GM19372 (cell line): ENCODE results near the gene INPP5F.
"Not testable (repeated sequence)": the region's sequence is repeated elsewhere in the genome, so short reads cannot be mapped to it uniquely, and the experiment has no call there.

Experiments used
- ATAC-seq: cut with Tn5 transposase; IDR thresholded peaks from one replicate; pipeline ENCODE4 v1.9.1; 2021; ENCODE audit warnings: mild to moderate bottlenecking, low read depth, moderate library complexity; ENCODE audit not compliant: unreplicated experiment

INPP5F gene

GRCh38 chr10:119703903-119704508, 21.8 kb upstream of the INPP5F start:
- ATAC-seq: peak; percentile 1

- peak; percentile 46 for ATAC-seq
Observed at GRCh38 chr10:119705434-119705831, 20.4 kb upstream of the INPP5F start.

GRCh38 chr10:119706521-119707278, 19.1 kb upstream of the INPP5F start:
- ATAC-seq: no peak

DNA sequence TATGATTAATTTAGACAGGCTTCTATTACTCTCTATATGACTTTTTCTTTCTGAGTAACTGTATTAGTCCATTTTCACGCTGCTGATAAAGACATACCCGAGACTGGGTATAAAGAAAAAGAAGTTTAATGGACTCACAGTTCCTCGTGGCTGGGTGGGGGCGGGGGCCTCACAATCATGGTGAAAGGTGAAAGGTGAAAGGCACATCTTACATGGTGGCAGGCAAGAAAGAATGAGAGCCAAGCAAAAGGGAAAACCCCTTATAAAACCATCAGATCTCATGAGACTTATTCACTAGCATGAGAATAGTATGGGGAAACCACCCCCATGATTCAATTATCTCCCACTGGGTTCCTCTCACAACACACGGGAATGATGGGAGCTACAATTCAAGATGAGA, 18.5 kb upstream of the INPP5F start:
- not testable (repeated sequence) for ATAC-seq

GRCh38 chr10:119710935-119711334, 14.9 kb upstream of the INPP5F start:
- ATAC-seq: not testable (repeated sequence)

- no peak for ATAC-seq
Observed at GRCh38 chr10:119713744-119714483, 11.9 kb upstream of the INPP5F start.

- no peak for ATAC-seq
Observed at GRCh38 chr10:119714484-119714816, 11.4 kb upstream of the INPP5F start.

DNA sequence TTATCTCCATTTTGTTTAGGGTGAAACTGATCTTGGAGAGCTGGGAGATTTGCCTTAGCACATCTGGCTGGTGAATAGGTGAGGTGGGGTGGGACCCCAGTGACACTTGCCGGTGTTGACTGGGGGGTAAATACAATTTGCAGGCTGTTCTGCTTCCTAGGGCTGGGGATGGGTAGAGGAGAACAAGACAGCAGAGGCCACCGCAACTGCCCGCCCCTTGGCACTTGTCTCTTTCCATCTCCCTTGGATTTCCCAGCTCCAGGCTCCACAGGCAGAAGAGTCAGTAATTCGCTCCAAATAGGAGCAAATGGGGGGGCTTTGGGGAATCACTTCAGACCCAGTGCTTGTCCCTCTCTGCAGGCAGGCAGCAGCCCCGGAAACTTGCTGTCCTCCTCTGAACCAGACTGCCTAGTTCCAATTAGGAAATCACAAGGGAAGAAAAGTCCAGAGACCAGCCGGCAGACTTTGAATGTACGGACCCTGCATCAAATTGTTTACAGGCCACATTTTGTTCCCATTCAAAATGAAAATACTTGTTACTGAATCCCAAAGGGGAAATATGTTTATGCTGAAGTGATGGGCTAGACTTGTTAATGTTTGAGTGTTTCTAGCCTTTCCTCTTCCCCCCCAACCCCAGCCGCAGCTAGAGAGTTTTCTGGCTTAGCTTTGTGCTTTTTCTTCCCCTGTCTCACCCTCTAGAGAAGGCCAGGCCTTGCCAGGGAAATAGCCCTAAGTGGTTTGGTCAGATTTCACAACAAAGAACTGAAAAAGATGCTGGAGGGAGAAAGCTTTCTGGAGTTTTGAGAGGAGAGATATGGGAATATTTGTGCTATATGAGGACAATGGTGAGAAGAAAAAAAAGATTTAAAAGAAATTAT, 10.0 kb upstream of the INPP5F start:
- ATAC-seq: no peak

- ATAC-seq: no peak
Observed at GRCh38 chr10:119723161-119723560, 2.7 kb upstream of the INPP5F start.

GRCh38 chr10:119723624-119724023, 2.2 kb upstream of the INPP5F start:
- no peak for ATAC-seq

DNA sequence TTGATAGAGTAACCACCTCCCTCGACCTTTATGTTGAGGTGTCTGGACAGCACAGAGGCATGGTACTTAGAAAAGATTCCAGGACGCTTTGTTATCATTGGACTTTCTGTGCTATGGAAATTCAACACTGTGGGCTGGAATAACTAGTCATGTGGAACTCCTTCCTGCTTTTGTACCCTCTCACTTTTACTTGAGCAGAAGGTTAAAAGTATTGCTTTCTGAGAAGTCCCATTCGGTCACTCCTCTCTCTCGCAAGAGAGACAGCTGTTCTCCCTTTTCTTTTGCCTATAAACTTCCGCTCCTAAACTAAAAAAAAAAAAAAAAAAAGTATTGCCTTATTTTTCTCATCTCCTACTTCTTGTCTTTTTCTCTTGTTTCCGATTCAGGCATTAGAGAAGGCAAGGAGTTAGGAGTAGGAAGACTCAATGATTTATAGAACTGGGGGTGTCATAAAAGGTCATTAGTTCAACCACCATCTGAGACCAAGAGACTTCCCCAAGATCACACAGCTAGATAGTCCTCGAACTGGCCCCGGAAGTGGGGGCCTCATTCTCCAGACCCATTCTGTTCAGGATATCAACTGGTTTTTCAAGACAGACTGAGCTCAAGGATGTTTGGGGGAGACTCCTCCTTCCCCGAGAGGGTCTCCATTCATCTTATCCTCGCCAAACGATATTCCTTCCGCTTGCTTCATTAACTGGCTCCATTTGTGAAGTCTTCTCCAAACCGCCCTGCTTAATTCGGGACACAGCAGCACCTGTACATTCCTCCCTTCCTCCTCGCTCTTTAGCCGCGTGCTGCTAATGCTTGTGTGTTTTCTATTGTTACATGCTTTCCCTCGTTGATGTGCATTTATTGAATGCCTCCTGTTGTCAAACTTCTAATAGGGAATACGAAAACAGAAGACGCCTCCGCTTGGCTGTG, 995 bp upstream of the INPP5F start:
- peak; percentile 1 for ATAC-seq

- no peak for ATAC-seq
Observed at GRCh38 chr10:119725517-119725827, 378 bp upstream of the INPP5F start.

- ATAC-seq: no peak
Observed at GRCh38 chr10:119726676-119727261, 919 bp downstream of the INPP5F start.

- ATAC-seq: no peak
Observed at GRCh38 chr10:119728172-119728800, 2.4 kb downstream of the INPP5F start.

DNA sequence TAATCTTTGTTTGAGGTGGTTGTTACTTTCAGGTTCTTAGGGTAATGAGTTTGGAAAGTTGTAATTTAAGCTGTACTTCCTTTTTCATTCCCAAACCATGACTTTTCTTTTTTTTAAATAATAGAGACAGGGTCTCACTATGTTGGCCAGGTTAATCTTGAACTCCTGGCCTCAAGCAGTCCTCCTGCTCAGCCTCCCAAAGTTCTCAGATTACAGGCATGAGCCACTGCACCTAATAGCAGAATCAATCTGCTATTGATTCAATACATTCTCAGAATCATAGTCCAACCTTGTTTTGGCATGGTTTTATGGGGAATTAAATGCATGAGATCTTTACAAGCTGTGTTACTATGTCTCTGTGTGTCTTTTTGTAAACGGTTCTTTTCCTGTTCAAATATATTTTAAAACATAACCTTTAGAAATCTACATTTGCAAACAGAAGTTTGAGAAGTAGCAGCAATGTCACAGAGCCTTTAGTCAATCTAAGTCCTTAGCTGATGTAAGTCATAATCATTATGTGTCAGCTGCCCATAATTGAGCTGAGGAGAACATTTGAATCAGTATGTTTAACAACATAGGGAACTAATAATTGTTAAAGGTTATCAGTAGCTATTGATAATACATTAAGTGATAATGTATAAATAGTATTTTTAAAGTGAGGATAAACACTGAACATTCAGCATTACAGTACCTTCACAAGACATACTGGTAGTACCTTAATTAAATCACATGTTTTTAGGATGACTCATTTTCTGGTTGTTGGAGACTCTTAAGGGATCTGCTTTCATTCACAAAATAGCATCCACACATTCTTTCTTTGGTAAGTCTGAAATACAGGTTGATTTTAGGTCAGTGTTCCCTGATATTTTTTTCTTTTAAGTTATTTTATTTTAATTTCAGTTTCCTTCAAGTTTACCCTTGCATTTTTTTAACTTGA, 8.8 kb downstream of the INPP5F start:
- ATAC-seq: no peak

DNA sequence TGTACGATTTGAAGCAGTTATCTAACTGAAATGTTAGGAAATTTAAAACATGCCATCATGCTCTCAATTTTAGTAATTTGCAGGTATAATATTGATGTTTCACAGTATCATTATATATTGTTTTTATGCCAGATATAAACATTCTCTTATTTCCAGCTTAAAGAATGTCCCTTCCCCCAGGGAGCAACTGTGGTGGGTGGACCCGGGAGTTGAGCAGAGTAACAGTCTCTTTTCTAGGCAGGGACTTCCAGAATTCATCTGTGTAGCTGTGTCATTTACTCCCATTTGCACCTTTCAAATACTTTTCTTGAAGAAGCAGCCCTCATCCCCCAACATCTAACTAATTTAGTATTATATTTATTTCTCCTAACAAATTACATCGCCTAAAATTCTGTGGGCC, 9.6 kb downstream of the INPP5F start:
- no peak for ATAC-seq

- no peak for ATAC-seq
Observed at GRCh38 chr10:119736220-119736619, 10.4 kb downstream of the INPP5F start.
